GM19099 (cell line): ENCODE measurements around the gene DGKI.

Experiments
- POLR2A ChIP-seq: IDR thresholded peaks from 3 replicates; pipeline ENCODE4 v1.6.1; 2011; ENCODE audit warnings: low read depth; ENCODE audit not compliant: insufficient read length; ENCODE audit errors: extremely low read depth

DGKI gene

DNA sequence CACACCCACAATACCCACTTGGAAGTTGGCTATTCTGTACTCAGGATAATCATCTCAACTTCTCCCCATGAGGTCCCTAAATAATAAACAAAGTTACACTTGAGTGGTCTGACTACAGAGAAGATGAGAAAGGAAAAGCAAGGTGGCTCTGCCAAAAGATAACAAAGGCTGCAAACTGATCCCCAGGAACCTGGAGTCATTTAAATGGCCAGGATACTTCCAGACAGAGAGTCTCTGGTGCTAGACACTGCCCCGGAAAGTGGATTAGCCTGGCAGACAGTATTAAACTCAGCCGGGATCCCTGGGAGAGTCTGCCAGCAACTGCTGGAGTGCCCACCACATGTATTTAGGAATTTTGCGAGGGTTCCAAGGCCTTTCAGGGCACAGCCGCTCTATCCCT, 93.7 kb downstream of the DGKI start:
- no peak for TF ChIP-seq POLR2A

DNA sequence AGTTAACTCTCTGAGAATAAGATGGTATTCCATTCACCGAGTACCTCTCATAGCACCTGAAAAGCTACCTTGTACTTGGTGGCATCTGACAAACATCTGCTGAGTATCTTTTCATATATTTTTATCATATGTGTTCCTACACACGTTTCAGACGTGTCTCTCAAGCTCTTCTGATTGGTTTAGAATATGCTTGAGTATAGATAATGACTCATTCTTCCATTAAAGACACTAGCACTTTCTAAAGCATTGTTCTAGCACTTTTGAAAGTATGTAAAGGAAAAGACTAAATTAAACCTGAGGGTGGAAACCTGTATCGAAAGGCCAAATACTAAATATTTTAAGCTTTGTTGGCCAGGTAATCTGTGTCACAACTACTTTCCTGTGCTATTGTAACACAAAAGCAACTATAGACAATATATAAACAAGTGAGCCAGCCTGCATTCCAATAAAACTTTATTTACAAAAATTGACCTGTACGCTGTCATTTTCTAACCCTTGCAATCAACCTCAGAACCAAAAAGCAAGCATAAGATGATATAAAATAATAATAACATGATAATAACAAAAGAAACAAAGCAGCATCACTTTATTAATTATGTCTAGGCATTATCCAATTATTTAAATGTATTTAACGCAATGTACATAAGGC, 95.3 kb downstream of the DGKI start:
- TF ChIP-seq POLR2A, result no peak

DNA sequence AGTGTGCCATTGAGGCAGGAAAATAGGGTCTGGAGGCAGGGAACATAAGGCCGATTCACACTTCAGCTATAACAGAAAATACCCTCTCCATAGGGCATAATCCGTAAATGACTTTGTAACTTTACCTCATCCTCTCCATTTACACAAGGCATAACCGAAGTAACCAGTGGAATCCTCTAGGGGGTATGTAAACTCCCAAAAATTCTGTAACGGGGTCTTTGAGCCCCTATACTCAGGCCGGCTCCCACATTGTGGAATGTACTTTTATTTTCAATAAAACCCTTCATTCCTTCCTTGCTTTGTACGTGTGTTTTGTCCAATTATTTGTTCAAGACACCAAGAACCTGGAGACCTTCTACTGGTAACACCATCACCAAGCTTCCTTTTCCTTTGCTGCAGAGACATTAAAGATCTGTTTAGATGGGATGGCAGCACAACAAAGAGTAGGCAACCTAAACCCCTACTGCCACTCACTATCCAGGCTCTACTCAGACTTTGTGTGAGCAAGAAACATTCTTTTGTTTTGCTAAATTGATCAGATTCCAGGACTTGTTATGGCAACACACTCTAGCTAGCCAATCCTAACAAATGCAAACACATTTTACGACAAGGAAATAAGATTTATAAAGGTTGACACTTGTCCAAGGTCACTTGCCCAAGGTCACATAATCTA, 99.3 kb downstream of the DGKI start:
- TF ChIP-seq POLR2A, result no peak

DNA sequence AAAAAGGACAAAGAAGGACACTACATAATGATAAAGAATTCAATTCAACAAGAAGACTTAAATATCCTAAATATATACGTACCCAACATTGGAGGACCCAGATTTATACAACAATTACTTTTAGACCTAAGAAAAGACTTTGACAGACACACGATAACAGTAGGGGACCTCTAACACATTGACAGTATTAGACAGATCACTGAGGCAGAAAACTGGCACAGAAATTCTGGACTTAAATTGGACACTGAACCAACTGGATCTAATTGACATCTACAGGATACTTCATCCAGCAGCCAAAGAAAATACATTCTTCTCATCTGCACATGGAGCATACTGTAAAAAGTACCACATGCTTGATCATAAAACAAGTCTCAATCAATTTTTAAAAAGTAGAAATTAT, 103.8 kb downstream of the DGKI start:
- no peak for TF ChIP-seq POLR2A

DNA sequence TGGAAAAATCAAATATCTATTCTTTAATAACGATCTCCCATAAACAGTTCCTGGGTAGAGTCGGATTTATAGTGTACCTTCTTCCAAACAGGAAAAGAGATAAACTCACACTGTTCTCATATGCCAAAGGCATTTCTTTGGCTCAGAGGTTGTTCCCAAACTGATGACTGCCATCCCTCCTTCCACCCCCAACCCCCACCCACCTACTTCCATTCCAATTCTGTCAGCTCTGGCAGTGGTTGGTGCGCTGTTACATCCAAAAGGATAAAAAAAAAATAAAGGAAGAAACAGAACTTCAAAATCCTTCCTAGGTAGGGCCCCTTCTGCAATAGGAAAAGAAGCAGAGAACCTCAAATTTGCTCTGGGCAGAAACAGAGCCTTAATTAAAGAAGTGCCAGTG, 104.7 kb downstream of the DGKI start:
- TF ChIP-seq POLR2A, result no peak

DNA sequence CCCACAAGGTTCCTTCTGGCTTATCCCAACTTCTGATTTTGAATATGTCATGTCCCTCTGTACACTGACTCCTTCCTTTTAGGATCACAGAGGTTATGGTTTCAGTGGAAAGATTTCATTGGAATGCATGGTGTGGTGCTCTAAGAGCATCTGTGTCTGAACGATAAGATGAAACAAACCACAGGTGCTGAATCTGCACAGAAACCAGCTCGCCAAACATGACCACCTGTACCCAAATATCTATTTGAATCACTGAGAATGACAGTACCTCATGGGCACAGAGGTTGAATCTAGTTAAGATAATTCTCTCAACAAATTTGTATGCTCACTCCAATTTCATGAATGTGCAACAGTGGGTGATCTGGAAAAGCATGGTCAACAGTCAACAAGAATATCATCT, 105.3 kb downstream of the DGKI start:
- TF ChIP-seq POLR2A, result no peak

DNA sequence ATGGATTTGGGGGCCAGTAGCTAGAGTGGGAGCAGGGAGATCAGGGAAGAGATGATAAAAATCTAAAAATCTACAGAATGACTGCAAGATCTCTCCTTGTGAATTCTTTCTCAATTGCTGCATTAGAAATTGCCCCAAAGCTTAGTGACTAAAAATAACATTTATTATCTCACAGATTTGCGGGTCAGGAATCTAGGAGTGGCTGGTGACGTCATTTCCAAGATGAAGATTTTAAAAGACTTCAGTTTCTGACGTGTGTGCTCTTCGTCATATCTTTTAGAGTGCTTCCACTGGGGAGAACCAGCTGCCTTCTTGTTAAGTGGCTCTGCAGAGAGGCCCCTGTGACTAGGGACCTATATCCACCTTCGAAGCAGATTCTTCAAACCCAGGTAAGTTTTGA, 112.6 kb downstream of the DGKI start:
- TF ChIP-seq POLR2A, result no peak

DNA sequence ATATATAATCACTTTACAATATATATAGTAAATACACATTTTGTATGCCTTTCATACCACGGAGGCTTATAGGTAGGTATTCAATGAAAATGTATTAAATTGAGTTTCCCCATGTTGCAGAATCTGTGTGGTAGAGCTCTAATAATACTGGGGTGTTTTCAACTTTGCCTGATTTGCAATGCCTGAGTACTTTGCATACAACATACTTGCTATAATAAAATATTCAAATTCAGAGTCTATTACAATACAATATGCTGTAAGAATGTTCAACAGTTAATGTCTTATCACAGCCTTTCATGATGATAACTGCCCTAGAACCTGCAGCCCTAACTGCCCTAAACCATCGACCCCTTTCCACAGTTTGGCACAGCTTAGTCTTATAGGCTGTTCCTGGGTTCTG, 114.6 kb downstream of the DGKI start:
- no peak for TF ChIP-seq POLR2A

DNA sequence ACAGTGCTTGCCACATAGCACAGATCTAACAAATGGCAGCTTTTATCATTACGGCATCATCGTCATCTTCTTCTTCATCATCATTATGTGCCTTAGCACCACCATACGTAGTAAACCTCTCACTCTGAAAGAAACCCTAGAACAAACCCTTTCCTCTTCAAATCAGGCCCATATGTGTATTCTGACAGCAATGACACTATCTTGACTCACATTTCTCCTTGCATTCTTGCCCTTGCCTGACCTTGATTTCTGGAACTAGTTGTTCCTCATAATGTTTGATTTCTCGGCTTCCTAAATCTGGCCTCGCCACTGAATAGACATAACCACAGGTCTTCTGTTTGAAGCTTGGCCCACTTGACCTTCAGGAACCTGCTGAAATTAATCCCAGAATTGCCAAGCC, 115.3 kb downstream of the DGKI start:
- TF ChIP-seq POLR2A, result no peak

DNA sequence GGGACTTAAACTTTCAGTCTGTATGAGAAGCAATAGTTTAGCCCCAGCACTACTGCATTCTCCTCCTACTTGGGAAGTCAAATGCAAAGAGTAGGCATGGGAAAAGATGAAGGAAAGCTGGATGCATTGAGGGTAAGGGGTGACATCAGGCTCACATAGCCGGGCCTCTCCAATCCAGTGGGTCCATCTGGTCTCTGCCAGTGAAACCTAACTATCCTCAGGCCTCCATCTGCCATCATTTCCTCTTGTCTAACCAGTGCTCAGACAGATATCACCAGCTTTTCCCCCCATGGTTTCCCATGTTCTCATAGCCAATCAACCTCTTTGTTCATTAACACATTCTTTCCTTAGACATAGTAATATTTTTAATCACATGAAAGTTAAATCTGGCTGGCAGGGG, 118.3 kb downstream of the DGKI start:
- no peak for TF ChIP-seq POLR2A

DNA sequence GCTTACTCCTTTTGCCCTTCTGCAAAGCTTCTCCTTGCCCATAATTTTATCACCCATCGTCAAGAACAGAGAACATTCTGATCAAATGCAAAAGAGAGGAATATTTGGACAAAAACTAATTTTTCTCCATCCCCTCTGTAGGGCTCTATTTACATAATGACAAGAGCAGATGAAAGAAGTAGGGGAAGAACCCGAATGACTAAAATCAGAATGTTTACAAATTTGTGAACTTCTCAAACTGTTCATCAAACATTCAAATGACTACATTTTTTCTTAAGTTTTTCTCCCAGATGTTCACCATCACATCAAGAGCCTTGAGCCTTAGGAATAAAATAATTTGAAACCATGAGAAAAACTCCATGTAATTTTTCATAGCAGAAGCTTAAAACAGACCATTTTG, 119.4 kb downstream of the DGKI start:
- TF ChIP-seq POLR2A, result no peak

DNA sequence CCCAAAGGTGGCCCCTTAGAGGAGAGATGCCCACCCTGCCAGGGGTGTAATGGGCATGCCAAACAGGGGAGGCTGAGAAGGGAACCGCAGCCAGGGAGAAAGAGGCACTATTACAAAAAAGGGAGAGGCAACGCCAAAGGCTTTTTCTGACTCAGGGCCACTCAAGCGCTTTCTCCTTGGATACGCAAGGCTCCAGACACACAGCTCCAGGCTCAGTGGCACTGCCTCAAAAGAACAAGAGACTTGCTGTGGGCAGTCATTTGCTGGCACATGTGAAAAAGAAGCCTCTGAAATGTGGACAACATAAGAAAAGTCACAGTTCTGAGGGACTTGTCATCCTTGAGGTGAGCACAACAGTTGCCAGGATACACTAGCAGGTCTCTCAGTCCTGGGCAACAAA, 128.4 kb downstream of the DGKI start:
- no peak for TF ChIP-seq POLR2A

DNA sequence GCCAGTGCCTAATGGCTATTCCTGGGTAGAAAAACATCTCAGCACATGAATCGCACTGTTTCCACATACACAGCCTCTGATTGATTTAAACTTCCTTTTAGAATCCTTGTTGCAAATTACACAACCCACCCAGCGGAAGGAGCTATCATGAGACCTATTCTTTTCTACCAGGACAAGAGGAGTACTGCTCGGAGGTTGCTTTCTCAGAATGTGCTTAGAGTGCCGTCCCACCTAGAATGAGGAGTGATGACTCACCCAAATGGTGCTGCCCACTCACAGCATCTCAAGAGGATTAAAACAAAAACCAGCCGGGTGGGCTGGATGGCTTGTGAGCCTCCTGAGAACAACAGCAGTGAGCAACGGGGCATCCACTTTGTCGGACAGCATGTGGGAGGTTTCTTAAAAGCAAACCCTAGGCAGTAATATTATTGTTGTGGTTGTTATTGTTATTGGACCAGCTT, 128.9 kb downstream of the DGKI start:
- no peak for TF ChIP-seq POLR2A

DNA sequence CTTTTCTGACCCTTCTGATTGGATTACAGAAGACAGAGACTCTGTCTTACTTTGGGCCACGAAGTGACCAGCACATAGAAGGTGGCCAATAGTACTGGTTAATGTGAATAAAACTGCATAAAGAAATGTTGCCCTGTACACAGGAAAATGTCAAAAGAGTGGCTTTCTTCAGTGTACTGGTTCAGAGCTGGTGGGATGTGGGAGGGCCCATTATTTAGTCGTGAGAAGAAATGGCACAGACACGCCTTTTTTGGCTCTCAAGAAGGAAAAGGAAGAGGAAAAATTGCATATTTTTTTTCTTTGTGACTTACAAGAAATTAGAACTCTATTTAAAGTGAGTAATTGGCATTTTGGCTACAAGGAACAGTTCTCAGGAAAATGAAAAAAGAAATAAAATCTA, 129.7 kb downstream of the DGKI start:
- TF ChIP-seq POLR2A, result no peak

DNA sequence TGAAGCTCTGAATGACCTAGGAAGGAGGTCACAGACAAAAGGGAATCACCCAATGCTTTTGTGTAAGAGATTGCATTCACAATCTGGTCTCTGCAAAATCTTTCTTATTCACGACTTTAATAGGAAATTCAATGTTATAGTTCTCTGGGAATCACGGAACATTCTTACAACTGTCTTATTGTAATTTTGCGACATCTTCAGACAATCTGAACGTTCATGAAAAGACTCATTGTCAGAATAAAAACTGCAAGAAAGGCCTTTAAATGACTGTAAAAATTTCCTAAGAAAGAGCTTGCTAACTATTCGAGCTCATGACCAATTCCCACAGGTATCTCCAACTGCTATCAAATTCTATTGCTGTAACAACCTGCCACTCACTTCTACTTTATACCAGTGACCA, 130.7 kb downstream of the DGKI start:
- TF ChIP-seq POLR2A, result no peak

DNA sequence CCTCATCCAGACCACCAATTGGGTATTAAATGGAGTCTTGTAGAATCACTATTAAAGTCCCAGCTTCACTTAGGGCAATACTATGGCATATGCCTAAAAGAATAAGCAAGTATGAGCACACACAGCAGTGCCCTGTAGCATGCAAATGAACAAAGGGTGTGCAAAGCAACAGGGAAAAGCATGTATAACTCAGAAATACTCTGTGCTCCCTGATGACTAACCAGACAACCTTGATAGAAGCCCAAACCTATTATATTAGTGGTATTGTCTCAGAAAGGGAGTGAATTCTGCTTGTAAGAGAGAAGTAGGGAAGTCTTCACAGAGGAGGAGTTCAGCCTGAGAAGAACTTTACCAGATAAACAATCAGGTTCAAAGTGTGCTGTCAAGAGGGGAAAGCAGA, 131.2 kb downstream of the DGKI start:
- TF ChIP-seq POLR2A, result no peak

DNA sequence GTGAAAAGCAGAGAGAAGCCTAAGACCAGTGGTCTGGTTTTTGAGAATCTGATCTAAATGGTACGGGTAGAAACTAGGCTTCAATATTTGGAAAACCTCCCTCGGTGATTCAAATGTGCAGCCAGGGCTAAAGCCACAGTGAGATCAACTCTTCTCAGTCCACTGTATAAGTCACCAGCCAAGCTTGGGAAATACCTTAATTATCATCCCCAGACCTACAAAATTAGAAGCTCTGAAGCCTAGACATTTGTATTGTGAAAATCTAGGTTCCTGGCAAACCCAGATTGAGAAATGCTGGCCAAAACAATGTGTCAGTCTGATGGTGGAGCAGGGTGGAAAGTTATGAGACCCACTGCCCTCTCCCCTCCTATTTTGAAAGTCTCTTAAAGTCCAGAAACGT, 131.7 kb downstream of the DGKI start:
- no peak for TF ChIP-seq POLR2A
